OCI-LY7 (cell line): ENCODE data around the gene TLL2. TPM values are rescaled to one million over a fixed set of nuclear protein-coding genes. Genes with fewer than 3 reads are reported as not detected.

Source experiments
- BruUV-seq: library from RNA; stranded (reverse); fragments of 400-500 nt; replicated peaks from 2 replicates; lab custom pipeline; 2021; lab: Mats Ljungman, UMichigan
- CTCF ChIA-PET: fragments of 300-600 bp; sonication (Branson Sonifier 250); formaldehyde crosslinking; loops from one replicate; lab custom pipeline; 2022; ENCODE audit warnings: antibody characterized with exemption; ENCODE audit not compliant: unreplicated experiment; lab: Charles Lee
- POLR2A ChIA-PET: fragments of 300-600 bp; sonication (Branson Sonifier 250); formaldehyde crosslinking; loops from one replicate; lab custom pipeline; 2022; ENCODE audit warnings: antibody characterized with exemption; lab: Charles Lee
- DNase-seq: peaks from one replicate; pipeline ENCODE4 v3.0.0-alpha.2; 2015; ENCODE audit warnings: low spot score
- H2AFZ ChIP-seq: fragments of 200-600 bp; sonication (generic), shearing (Covaris generic); 2 replicates; pipeline ENCODE4 v1.6.1; 2014; ENCODE audit warnings: mild to moderate bottlenecking, antibody characterized with exemption, low read length, moderate library complexity
- H3K27ac ChIP-seq: fragments of 200-600 bp; sonication (generic); 2 replicates; pipeline ENCODE4 v1.5.1; 2014; ENCODE audit warnings: mixed run types, low read depth, mild to moderate bottlenecking, moderate library complexity, low read length, inconsistent platforms; ENCODE audit not compliant: poor library complexity, severe bottlenecking
- H3K36me3 ChIP-seq: fragments of 200-600 bp; sonication (generic); 2 replicates; pipeline ENCODE4 v1.6.1; 2014; ENCODE audit warnings: mild to moderate bottlenecking, antibody characterized with exemption, low read length, moderate library complexity, mixed read lengths; ENCODE audit not compliant: insufficient read depth
- H3K4me1 ChIP-seq: fragments of 200-600 bp; sonication (generic); 2 replicates; pipeline ENCODE4 v1.5.1; 2014; ENCODE audit warnings: mild to moderate bottlenecking, low read length; ENCODE audit not compliant: insufficient read depth, poor library complexity, severe bottlenecking
- H3K4me2 ChIP-seq: fragments of 200-600 bp; sonication (generic); 2 replicates; pipeline ENCODE4 v1.6.1; 2014; ENCODE audit warnings: mild to moderate bottlenecking, low read length
- H3K4me3 ChIP-seq: fragments of 200-600 bp; sonication (generic); 2 replicates; pipeline ENCODE4 v1.5.1; 2014; ENCODE audit warnings: mild to moderate bottlenecking, low read depth, low read length; ENCODE audit not compliant: poor library complexity, severe bottlenecking
- H3K79me2 ChIP-seq: fragments of 200-600 bp; sonication (generic); 2 replicates; pipeline ENCODE4 v1.6.1; 2016; ENCODE audit warnings: low read depth, mild to moderate bottlenecking, low read length, moderate library complexity, mixed read lengths; ENCODE audit not compliant: insufficient read depth
- H3K9me2 ChIP-seq: fragments of 200-600 bp; sonication (generic); 2 replicates; pipeline ENCODE4 v1.6.1; 2016; ENCODE audit warnings: mild to moderate bottlenecking, low read length, mixed read lengths; ENCODE audit not compliant: insufficient read depth
- H3K9me3 ChIP-seq: fragments of 200-600 bp; sonication (generic); 2 replicates; pipeline ENCODE4 v1.6.1; 2014; ENCODE audit warnings: mild to moderate bottlenecking, mixed run types, low read length, mixed read lengths
- H4K20me1 ChIP-seq: fragments of 200-600 bp; sonication (generic); 2 replicates; pipeline ENCODE4 v1.6.1; 2014; ENCODE audit warnings: mild to moderate bottlenecking, antibody characterized with exemption, low read length, moderate library complexity, mixed read lengths; ENCODE audit not compliant: insufficient read depth
- CTCF ChIP-seq: fragments of 200-600 bp; sonication (generic); conservative IDR thresholded peaks from 2 replicates; pipeline ENCODE4 v1.5.1; 2014; ENCODE audit warnings: mild to moderate bottlenecking, antibody characterized with exemption, low read length, moderate library complexity, mixed read lengths
- EZH2phosphoT487 ChIP-seq: fragments of 200-600 bp; sonication (generic); IDR thresholded peaks from 2 replicates; pipeline ENCODE4 v1.6.1; 2018; ENCODE audit warnings: low read depth, borderline replicate concordance, mild to moderate bottlenecking, mixed run types, antibody characterized with exemption, low read length, moderate library complexity, mixed read lengths
- intact Hi-C: fragments of 100-400 bp; cut with micrococcal nuclease; formaldehyde crosslinking; loops from one replicate; pipeline ENCODE4 v1.10.0; 2022; ENCODE audit not compliant: unreplicated experiment
- total RNA-seq, 2 experiments: library from RNA; depleted of rRNA in 1 of 2; stranded (reverse); fragments of >200 nt in 1 of 2; shearing (Covaris generic) in 1 of 2; gene quantifications; 2 replicates each; pipeline ENCODE4 v1.2.3, GENCODE V29; 2014 to 2022

TLL2 gene
- total RNA-seq, 2 experiments from 2014 or later, result 0.97 to 1.1 TPM

GRCh38 chr10:96415150-96415890 is 98.4 kb downstream of the TLL2 start:
- H3K9me3 ChIP-seq, result no peaks in the 10 kb centered on the region
- TF ChIP-seq CTCF (no peak), EZH2phosphoT487 (no peak)
- no peaks in the 10 kb centered on the region for H4K20me1 ChIP-seq
- no peaks in the 10 kb centered on the region for H3K9me2 ChIP-seq
- H3K36me3 ChIP-seq, result no peaks in the 10 kb centered on the region
- no peak for DNase-seq
- H3K79me2 ChIP-seq, result no peaks in the 10 kb centered on the region
- intact Hi-C loops, result no loop called here
- ChIA-PET CTCF (no interaction called here), POLR2A (no interaction called here)
- no peak overlapping the region for H3K27ac ChIP-seq
- no peaks in the 10 kb centered on the region for H3K4me1 ChIP-seq
- no TSS peak for BruUV-seq
- no peak overlapping the region for H2AFZ ChIP-seq
- no peak overlapping the region for H3K4me2 ChIP-seq
- H3K4me3 ChIP-seq, result no peak overlapping the region

- H3K27ac ChIP-seq, result no peak overlapping the region
- no peak overlapping the region for H3K4me3 ChIP-seq
- no peak overlapping the region for H3K4me2 ChIP-seq
- H3K4me1 ChIP-seq, result no peaks in the 10 kb centered on the region
- H3K9me2 ChIP-seq, result no peaks in the 10 kb centered on the region
- intact Hi-C loops, result no loop called here
- H4K20me1 ChIP-seq, result no peaks in the 10 kb centered on the region
- BruUV-seq, result no TSS peak
- no peak overlapping the region for H2AFZ ChIP-seq
- H3K9me3 ChIP-seq, result no peaks in the 10 kb centered on the region
- no peaks in the 10 kb centered on the region for H3K36me3 ChIP-seq
- no peaks in the 10 kb centered on the region for H3K79me2 ChIP-seq
- DNase-seq, result no peak
- no peak for TF ChIP-seq CTCF
- no peak for TF ChIP-seq EZH2phosphoT487
- CTCF ChIA-PET, result no interaction called here
- POLR2A ChIA-PET, result no interaction called here
Measured at GRCh38 chr10:96414303-96414702, 99.4 kb downstream of the TLL2 start.

- H2AFZ ChIP-seq, result no peak overlapping the region
- H3K9me2 ChIP-seq, result no peaks in the 10 kb centered on the region
- H3K9me3 ChIP-seq, result no peaks in the 10 kb centered on the region
- no peak overlapping the region for H3K4me3 ChIP-seq
- BruUV-seq, result no TSS peak
- H3K27ac ChIP-seq, result no peak overlapping the region
- CTCF ChIA-PET, result no interaction called here
- H3K4me2 ChIP-seq, result no peak overlapping the region
- intact Hi-C loops, result no loop called here
- H3K79me2 ChIP-seq, result no peaks in the 10 kb centered on the region
- POLR2A ChIA-PET, result interaction anchor here (1.2 kb wide), 1 partner anchor 25 kb away, joined by 3 read pairs; no protein-coding TSS in a partner anchor
- no peaks in the 10 kb centered on the region for H3K36me3 ChIP-seq
- no peaks in the 10 kb centered on the region for H4K20me1 ChIP-seq
- no peak for DNase-seq
- TF ChIP-seq EZH2phosphoT487, result no peak
- peak; percentile 63 for TF ChIP-seq CTCF
- H3K4me1 ChIP-seq, result no peaks in the 10 kb centered on the region
Measured at GRCh38 chr10:96413151-96413787, 100.5 kb downstream of the TLL2 start.
